HEK293 (cell line): ENCODE measurements around the gene MOB1A.

ENCODE experiments used
- CTCF ChIA-PET: fragments of 350-600 bp; formaldehyde crosslinking; extraction: SDS; loops from one replicate; lab custom pipeline; 2021; ENCODE audit warnings: antibody characterized with exemption; lab: Yijun Ruan, JAX
- POLR2A ChIA-PET: fragments of 300-600 bp; formaldehyde crosslinking; extraction: SDS; loops from one replicate; lab custom pipeline; 2020; ENCODE audit warnings: antibody characterized with exemption, inconsistent platforms; lab: Yijun Ruan, JAX
- H3K27ac ChIP-seq: fragments of 200-500 bp; sonication (Bioruptor generic); 2 replicates; pipeline ENCODE4 v1.5.1; 2014; ENCODE audit warnings: low read depth, low read length, control low read depth, inconsistent platforms; ENCODE audit errors: extremely low read depth
- H3K36me3 ChIP-seq, 2 experiments: fragments of 200-500 bp in 1 of 2; sonication (Bioruptor generic) in 1 of 2; 1 replicate in 1 of 2; 2 replicates in 1 of 2; pipeline ENCODE4 v1.5.1; 2014 to 2017; ENCODE audit warnings: inconsistent platforms in 2 of 2, low read length in 2 of 2; ENCODE audit not compliant: control insufficient read depth in 2 of 2, insufficient read depth in 1 of 2
- H3K4me1 ChIP-seq: fragments of 200-500 bp; sonication (Bioruptor generic); 2 replicates; pipeline ENCODE4 v1.5.1; 2014; ENCODE audit warnings: mild to moderate bottlenecking, low read length, inconsistent platforms; ENCODE audit not compliant: control insufficient read depth, insufficient read depth
- H3K4me3 ChIP-seq: 2 replicates; pipeline ENCODE4 v1.5.1; 2011; ENCODE audit warnings: low read depth, mild to moderate bottlenecking, control low read depth, low read length, moderate library complexity
- H3K9me3 ChIP-seq: fragments of 200-500 bp; sonication (Bioruptor generic); 2 replicates; pipeline ENCODE4 v1.5.1; 2014; ENCODE audit warnings: low read depth, low read length, inconsistent platforms; ENCODE audit not compliant: control insufficient read depth, insufficient read depth
- GLI2 ChIP-seq: fragments of 450-650 bp; formaldehyde crosslinking; IDR thresholded peaks from 2 replicates; pipeline ENCODE4; 2017; ENCODE audit warnings: missing biosample characterization, missing genetic modification characterization, low read depth, borderline replicate concordance
- GLI4 ChIP-seq: fragments of 450-650 bp; formaldehyde crosslinking; IDR thresholded peaks from 2 replicates; pipeline ENCODE4 v1.5.1; 2016; ENCODE audit warnings: missing biosample characterization, missing genetic modification characterization
- KLF10 ChIP-seq: fragments of 450-650 bp; IDR thresholded peaks from 2 replicates; pipeline ENCODE4 v1.5.1; 2018; ENCODE audit warnings: missing biosample characterization, mild to moderate bottlenecking, missing genetic modification characterization
- KLF16 ChIP-seq: fragments of 450-650 bp; formaldehyde crosslinking; IDR thresholded peaks from 2 replicates; pipeline ENCODE4 v1.5.1; 2017; ENCODE audit warnings: missing biosample characterization, missing genetic modification characterization
- MZF1 ChIP-seq: fragments of 450-650 bp; formaldehyde crosslinking; IDR thresholded peaks from 2 replicates; pipeline ENCODE4 v1.5.1; 2017; ENCODE audit warnings: missing biosample characterization, missing genetic modification characterization, borderline replicate concordance
- PBX3 ChIP-seq: sonication (generic); formaldehyde crosslinking; IDR thresholded peaks from 2 replicates; pipeline ENCODE4 v1.8.1; 2022; ENCODE audit warnings: mild to moderate bottlenecking, moderate library complexity, missing genetic modification reagents
- SP2 ChIP-seq: fragments of 450-650 bp; formaldehyde crosslinking; IDR thresholded peaks from 2 replicates; pipeline ENCODE4 v1.5.1; 2016; ENCODE audit warnings: missing biosample characterization, missing genetic modification characterization
- WT1 ChIP-seq: fragments of 450-650 bp; formaldehyde crosslinking; IDR thresholded peaks from 2 replicates; pipeline ENCODE4 v1.5.1; 2016; ENCODE audit warnings: missing biosample characterization, missing genetic modification characterization
- ZBTB10 ChIP-seq: fragments of 450-650 bp; formaldehyde crosslinking; IDR thresholded peaks from 2 replicates; pipeline ENCODE4 v1.5.1; 2016; ENCODE audit warnings: missing biosample characterization, missing genetic modification characterization
- ZBTB11 ChIP-seq: fragments of 450-650 bp; formaldehyde crosslinking; conservative IDR thresholded peaks from 2 replicates; pipeline ENCODE4 v1.5.1; 2016; ENCODE audit warnings: low read depth, missing biosample characterization, missing genetic modification characterization
- ZFP3 ChIP-seq: fragments of 450-650 bp; formaldehyde crosslinking; IDR thresholded peaks from 2 replicates; pipeline ENCODE4 v1.5.1; 2016; ENCODE audit warnings: low read depth, missing biosample characterization, missing genetic modification characterization
- ZNF140 ChIP-seq: fragments of 450-650 bp; formaldehyde crosslinking; IDR thresholded peaks from 2 replicates; pipeline ENCODE4 v1.5.1; 2016; ENCODE audit warnings: missing biosample characterization, missing genetic modification characterization
- ZNF146 ChIP-seq: fragments of 450-650 bp; formaldehyde crosslinking; IDR thresholded peaks from 2 replicates; pipeline ENCODE4 v1.5.1; 2016; ENCODE audit warnings: missing biosample characterization, missing genetic modification characterization
- ZNF157 ChIP-seq: fragments of 450-650 bp; formaldehyde crosslinking; IDR thresholded peaks from 2 replicates; pipeline ENCODE4 v1.5.1; 2016; ENCODE audit warnings: missing biosample characterization, missing genetic modification characterization
- ZNF184 ChIP-seq: fragments of 450-650 bp; IDR thresholded peaks from 2 replicates; pipeline ENCODE4 v1.5.1; 2018; ENCODE audit warnings: missing biosample characterization, mild to moderate bottlenecking, missing genetic modification characterization
- ZNF211 ChIP-seq: fragments of 450-650 bp; formaldehyde crosslinking; IDR thresholded peaks from 2 replicates; pipeline ENCODE4 v1.5.1; 2016; ENCODE audit warnings: low read depth, missing biosample characterization, missing genetic modification characterization
- ZNF23 ChIP-seq: fragments of 450-650 bp; formaldehyde crosslinking; IDR thresholded peaks from 2 replicates; pipeline ENCODE4 v1.5.1; 2016; ENCODE audit warnings: missing biosample characterization, missing genetic modification characterization, borderline replicate concordance
- ZNF560 ChIP-seq: fragments of 450-650 bp; formaldehyde crosslinking; IDR thresholded peaks from 2 replicates; pipeline ENCODE4 v1.5.1; 2017; ENCODE audit warnings: missing biosample characterization, missing genetic modification characterization, borderline replicate concordance
- ZNF580 ChIP-seq: fragments of 450-650 bp; formaldehyde crosslinking; IDR thresholded peaks from 2 replicates; pipeline ENCODE4 v1.5.1; 2016; ENCODE audit warnings: missing biosample characterization, missing genetic modification characterization
- ZNF645 ChIP-seq: fragments of 450-650 bp; formaldehyde crosslinking; IDR thresholded peaks from 2 replicates; pipeline ENCODE4; 2016; ENCODE audit warnings: missing biosample characterization, missing genetic modification characterization
- ZNF660 ChIP-seq: fragments of 450-650 bp; IDR thresholded peaks from 2 replicates; pipeline ENCODE4 v1.5.1; 2018; ENCODE audit warnings: missing biosample characterization, mild to moderate bottlenecking, missing genetic modification characterization
- ZNF704 ChIP-seq: fragments of 450-650 bp; formaldehyde crosslinking; IDR thresholded peaks from 2 replicates; pipeline ENCODE4 v1.5.1; 2016; ENCODE audit warnings: missing biosample characterization, missing genetic modification characterization
- ZNF792 ChIP-seq: fragments of 450-650 bp; formaldehyde crosslinking; IDR thresholded peaks from 2 replicates; pipeline ENCODE4 v1.5.1; 2016; ENCODE audit warnings: missing biosample characterization, missing genetic modification characterization

Gene MOB1A

GRCh38 chr2:74164761-74165160 lies 13.9 kb downstream of the MOB1A start:
- POLR2A ChIA-PET = no interaction called here
- H3K36me3 ChIP-seq = peaks cover 92 to 98% of the 10 kb centered on the region in 2 experiments
- no peaks in the 10 kb centered on the region for H3K9me3 ChIP-seq
- no peaks in the 10 kb centered on the region for H3K4me1 ChIP-seq
- CTCF ChIA-PET = no interaction called here
- TF ChIP-seq ZNF184 (peak; percentile 100), ZBTB10 (no peak)
- no peak overlapping the region for H3K27ac ChIP-seq
- H3K4me3 ChIP-seq = no peak overlapping the region

GRCh38 chr2:74162951-74163350 lies 15.7 kb downstream of the MOB1A start:
- Histone ChIP-seq H3K9me3 (no peaks in the 10 kb centered on the region), H3K27ac (no peak overlapping the region), H3K36me3 (peaks cover 92 to 98% of the 10 kb centered on the region in 2 experiments), H3K4me1 (no peaks in the 10 kb centered on the region), H3K4me3 (no peak overlapping the region)
- POLR2A ChIA-PET = no interaction called here
- CTCF ChIA-PET = interaction anchor here (1.1 to 1.5 kb wide), 2 partner anchors 12 to 18 kb away, joined by 5 to 8 read pairs; no protein-coding TSS in a partner anchor
- TF ChIP-seq KLF10 (tag by site-specific recombination) = no peak
- no peak for TF ChIP-seq ZNF146
- no peak for TF ChIP-seq GLI4 (tag by site-specific recombination)
- TF ChIP-seq ZNF140 (tag by site-specific recombination) = no peak
- no peak for TF ChIP-seq WT1 (tag by site-specific recombination)
- no peak for TF ChIP-seq GLI2 (tag by site-specific recombination)
- TF ChIP-seq SP2 (tag by site-specific recombination) = no peak

- CTCF ChIA-PET = interaction anchor here (0.6 to 2.4 kb wide), 2 partner anchors 332 to 492 kb away, joined by 3 to 7 read pairs; no protein-coding TSS in a partner anchor
- TF ChIP-seq ZBTB11 (no peak), GLI4 (tag by site-specific recombination) (no peak), ZFP3 (tag by site-specific recombination) (no peak), ZNF23 (tag by site-specific recombination) (no peak), ZNF580 (tag by site-specific recombination) (no peak), ZNF211 (no peak), ZNF704 (tag by site-specific recombination) (no peak), ZNF792 (tag by site-specific recombination) (no peak), MZF1 (tag by site-specific recombination) (no peak), ZNF645 (tag by site-specific recombination) (no peak), ZNF660 (tag by site-specific recombination) (no peak), ZNF157 (tag by site-specific recombination) (no peak), ZNF560 (no peak), PBX3 (CRISPR knock-in tag) (no peak), KLF16 (tag by site-specific recombination) (no peak)
These were observed 22.8 kb downstream of the MOB1A start for GRCh38 chr2:74155830-74156229.

More at GRCh38 chr2:74155830-74156229, 22.8 kb downstream of the MOB1A start:
- no peak overlapping the region for H3K4me3 ChIP-seq
- H3K9me3 ChIP-seq = no peaks in the 10 kb centered on the region
- POLR2A ChIA-PET = interaction anchor here (0.6 to 0.7 kb wide), 2 partner anchors 13 to 23 kb away, joined by 3 read pairs; partner anchors contain the start of gene MOB1A
- H3K4me1 ChIP-seq = no peaks in the 10 kb centered on the region
- no peak overlapping the region for H3K27ac ChIP-seq
- peaks cover 71 to 90% of the 10 kb centered on the region in 2 experiments for H3K36me3 ChIP-seq
